GM13976 (cell line): ENCODE data around the gene S100G.
"Not testable (repeated sequence)": the region's sequence is repeated elsewhere in the genome, so short reads cannot be mapped to it uniquely, and the experiment has no call there.

Experiments
- DNase-seq: peaks from one replicate; pipeline ENCODE4 v3.0.0; 2012; ENCODE audit warnings: low spot score
- in situ Hi-C: fragments of 300-500 bp; cut with MboI; formaldehyde crosslinking; loops from one replicate; pipeline ENCODE4 v1.12.0; 2022; ENCODE audit warnings: low sequenced_read_pairs, mixed read lengths, inconsistent platforms; ENCODE audit not compliant: unreplicated experiment
- TF ChIP-seq, protein P1 (sequence below): IDR thresholded peaks from 2 replicates; pipeline ENCODE4 v1.5.1; 2012; ENCODE audit warnings: borderline replicate concordance, mild to moderate bottlenecking; ENCODE audit not compliant: insufficient read depth; ENCODE audit errors: extremely low read depth, missing control alignments, control extremely low read depth

Gene S100G, protein sequence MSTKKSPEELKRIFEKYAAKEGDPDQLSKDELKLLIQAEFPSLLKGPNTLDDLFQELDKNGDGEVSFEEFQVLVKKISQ

DNA sequence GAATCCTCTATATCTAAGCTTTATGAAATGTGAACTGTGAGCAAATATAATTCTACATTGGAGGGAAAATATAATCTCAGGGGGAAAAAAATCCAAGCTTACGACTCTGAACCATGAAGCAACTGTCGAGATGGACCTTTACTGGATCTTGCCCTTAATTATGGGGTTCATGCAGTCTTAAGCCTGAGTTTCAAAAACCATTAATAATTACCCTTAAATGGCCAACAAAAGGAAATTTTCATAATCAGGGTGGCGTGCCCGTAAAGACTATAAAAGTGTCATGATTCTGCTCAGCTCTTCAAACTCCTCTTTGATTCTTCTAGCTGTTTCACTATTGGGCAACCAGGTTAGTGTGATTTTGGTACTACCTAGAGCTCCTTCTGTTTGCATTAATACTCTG is at the start of gene S100G:
Gene S100G (plus strand): TSS at position 301 of the 400 bp plus-strand sequence. CDS start 849 bp downstream, outside the sequence.
- in situ Hi-C loops, result no loop called here
- TF ChIP-seq, protein P1, sequence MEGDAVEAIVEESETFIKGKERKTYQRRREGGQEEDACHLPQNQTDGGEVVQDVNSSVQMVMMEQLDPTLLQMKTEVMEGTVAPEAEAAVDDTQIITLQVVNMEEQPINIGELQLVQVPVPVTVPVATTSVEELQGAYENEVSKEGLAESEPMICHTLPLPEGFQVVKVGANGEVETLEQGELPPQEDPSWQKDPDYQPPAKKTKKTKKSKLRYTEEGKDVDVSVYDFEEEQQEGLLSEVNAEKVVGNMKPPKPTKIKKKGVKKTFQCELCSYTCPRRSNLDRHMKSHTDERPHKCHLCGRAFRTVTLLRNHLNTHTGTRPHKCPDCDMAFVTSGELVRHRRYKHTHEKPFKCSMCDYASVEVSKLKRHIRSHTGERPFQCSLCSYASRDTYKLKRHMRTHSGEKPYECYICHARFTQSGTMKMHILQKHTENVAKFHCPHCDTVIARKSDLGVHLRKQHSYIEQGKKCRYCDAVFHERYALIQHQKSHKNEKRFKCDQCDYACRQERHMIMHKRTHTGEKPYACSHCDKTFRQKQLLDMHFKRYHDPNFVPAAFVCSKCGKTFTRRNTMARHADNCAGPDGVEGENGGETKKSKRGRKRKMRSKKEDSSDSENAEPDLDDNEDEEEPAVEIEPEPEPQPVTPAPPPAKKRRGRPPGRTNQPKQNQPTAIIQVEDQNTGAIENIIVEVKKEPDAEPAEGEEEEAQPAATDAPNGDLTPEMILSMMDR, result no peak
- no peak for DNase-seq

DNA sequence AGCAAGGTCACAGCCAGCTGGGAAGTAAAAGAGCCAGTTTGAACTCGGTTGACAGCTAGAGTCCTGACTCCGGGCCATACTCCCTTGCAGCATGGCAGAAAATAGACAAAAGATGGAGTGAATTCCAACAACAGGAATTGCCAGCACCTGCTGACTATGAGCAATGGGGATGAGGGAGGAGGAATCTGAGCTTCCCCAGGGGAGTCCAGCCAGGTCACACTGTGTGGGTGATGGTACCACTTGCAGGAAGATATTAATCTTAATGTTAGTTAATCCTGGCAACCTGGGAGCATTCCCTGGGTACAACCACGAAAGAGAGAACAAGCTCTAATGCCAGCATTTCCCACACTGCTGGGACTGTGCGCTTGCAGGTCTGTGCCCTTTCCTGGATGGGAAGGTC is 48.1 kb upstream of the S100G start:
- DNase-seq, result no peak
- TF ChIP-seq, protein P1, result no peak
- in situ Hi-C loops, result no loop called here

DNA sequence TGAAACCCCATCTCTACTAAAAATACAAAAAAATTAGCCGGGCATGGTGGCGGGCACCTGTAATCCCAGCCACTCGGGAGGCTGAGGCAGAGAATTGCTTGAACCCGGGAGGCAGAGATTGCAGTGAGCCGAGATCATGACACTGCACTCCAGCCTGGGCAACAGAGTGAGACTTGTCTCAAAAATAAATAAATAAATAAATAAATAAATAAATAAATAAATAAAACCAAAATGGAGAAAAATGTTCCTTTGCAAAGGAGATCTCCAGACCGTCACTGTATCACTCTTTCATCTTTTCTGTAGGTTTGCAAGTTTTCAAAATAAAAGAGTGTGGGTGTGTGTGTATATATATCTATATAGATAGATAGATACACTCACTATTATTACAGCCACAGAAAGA is 46.7 kb upstream of the S100G start:
- in situ Hi-C loops, DNase-seq: not testable (repeated sequence)

DNA sequence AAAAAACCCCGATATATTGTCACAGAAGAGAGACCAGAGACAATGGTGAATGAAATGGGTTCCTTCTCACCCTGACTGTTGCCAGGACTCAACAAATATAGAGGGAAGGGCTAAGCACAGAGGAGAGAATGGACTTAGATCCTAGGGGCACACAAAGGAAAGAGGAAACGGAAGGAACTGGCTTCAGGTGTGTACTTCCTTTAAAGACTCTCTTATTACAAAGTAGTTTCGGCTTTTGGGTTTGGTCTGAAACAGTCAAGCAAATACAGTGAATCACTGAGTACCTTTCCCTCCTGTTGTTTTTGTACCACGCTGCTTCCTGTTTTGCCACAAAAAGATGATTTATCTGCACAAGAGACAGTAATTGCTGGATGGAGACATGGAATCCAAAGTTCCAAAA is 46.1 kb upstream of the S100G start:
- TF ChIP-seq, protein P1, result no peak
- DNase-seq, result no peak
- in situ Hi-C loops, result no loop called here

DNA sequence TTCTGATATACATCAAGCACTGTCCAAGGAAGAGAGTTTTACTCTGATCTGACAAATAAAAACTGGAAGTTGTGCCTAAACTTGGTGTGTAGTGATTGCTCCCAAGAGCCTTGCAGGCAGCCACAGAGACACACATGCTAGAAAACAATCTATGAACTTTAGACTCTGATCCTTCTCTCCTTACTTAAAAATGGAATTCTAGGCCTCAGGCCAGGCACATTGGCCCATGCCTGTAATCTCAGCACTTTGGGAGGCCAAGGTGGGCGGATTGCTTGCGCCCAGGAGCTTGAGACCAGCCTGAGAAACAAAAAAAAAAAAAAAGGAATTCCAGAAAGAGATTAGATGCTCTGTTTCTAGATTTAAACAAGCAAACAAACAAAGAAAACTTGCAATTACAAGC is 45.6 kb upstream of the S100G start:
- TF ChIP-seq, protein P1, result no peak
- no peak for DNase-seq
- in situ Hi-C loops, result no loop called here

DNA sequence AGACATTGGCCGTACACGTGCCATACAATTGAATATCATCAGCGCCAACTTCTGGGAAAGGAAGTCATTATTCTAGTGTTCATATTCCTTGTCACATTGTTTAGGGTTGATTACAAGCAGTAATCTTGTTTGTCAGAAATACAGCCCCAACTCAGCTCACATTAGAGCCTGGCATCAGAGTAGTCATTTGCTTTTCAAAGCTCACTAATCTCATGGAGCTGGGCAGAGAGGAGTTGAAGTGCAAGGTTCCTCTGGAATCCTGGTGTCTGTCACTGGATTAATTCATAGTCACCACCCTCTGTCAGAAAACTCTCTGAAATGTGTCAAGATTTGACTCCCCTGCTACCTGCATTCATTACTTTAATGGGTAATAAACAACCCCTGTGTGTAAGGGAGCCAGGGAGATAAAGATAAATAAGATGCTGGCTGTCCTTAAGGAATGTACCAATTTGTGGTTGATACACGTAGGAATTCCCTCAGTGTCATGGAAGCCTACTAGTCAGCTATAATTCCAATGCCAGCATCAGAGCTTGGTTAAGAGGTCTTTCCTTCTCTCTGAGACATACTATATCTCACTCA is 43.7 kb upstream of the S100G start:
- TF ChIP-seq, protein P1, result no peak
- DNase-seq, result no peak
- in situ Hi-C loops, result no loop called here

DNA sequence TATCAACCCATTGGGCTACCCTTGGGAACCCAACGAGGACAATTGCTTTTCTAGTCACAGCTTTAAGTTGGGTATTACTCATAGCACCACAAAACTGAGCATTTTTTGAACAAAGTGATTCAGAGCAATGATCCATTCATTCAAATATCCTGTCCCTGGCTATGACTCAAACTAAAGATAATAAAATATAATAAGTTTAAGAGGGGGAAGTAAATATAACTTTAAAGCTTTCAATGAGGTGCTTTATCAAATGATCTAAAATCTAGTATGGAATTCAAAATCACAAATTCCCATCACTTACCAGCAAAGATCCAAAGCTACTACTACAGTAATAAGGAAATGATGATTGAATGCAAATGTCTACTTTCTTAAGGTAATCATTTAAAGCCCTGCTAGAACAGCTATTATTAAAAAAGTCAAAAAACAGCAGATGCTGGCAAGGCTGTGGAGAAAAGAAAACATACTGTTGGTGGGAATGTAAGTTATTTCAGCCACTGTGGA is 39.8 kb upstream of the S100G start:
- TF ChIP-seq, protein P1, result no peak
- DNase-seq, result no peak
- in situ Hi-C loops, result no loop called here

DNA sequence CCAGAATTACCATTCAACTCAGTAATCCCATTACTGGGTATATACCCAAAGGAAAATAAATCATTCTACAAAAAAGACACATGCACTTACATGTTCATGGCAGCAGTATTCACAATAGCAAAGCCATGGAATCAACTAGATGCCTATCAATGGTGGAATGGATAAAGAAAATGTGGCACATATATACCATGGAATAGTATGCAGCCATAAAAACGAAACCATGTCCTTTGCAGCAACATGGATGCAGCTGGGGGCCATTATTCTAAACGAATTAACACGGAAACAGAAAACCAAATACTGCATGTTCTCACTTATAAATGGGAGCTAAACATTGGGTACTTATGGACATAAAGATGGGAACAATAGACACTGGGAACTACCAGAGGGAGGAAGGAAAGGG is 39.3 kb upstream of the S100G start:
- in situ Hi-C loops, DNase-seq: not testable (repeated sequence)
